Peyer's patch (tissue), 4 donors: ENCODE results near the gene AKT2.

ENCODE experiments used
- CTCF ChIP-seq, 6 experiments: fragments of 450-650 bp in 4 of 6; fragments of 200-600 bp in 2 of 6; sonication (generic) in 1 of 6; IDR thresholded peaks; one replicate each; pipeline ENCODE4 v1.5.1; 2017 to 2019; ENCODE audit warnings: antibody characterized with exemption in 6 of 6, mild to moderate bottlenecking in 3 of 6, moderate library complexity in 1 of 6
- POLR2A ChIP-seq, 2 donors: fragments of 450-650 bp; IDR thresholded peaks; one replicate each; pipeline ENCODE4 v1.5.1; 2017; ENCODE audit warnings: antibody characterized with exemption in 2 of 2, mild to moderate bottlenecking in 2 of 2, moderate library complexity in 2 of 2

GRCh38 chr19:40265055-40265762 lies 19.9 kb downstream of the AKT2 start:
- TF ChIP-seq POLR2A (IDR thresholded peaks at IDR 0.05) (no peak), CTCF (IDR thresholded peaks at IDR 0.05) (no peak)
